Limb (tissue), 2 donors: ENCODE data around the gene ARHGAP12.
A peak's percentile ranks its signal among the peaks of the same experiment; 100 is the strongest.

Experiments used
- DNase-seq, 2 donors: peaks; one replicate each; pipeline ENCODE4 v3.0.0-alpha.2; 2016; ENCODE audit errors: extremely low spot score in 2 of 2

Gene ARHGAP12

DNA sequence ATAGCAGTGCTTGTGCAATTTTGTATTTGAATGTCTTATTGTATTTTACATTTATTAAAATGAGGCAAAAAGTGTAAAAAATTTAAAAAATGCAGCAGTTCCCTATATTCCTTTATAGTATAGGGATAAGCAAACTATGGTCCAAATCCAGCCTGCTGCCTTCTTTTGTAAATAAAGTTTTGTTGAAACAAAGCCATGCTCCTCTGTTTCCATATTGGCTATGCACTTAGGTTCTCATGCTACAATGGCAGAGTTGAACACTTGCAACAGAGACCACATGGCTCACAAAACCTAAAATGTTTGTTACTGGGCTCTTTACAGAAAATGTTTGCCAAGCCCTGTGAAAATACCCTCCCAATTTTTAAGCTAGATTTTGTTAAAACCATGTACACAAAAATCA is 50.1 kb downstream of the ARHGAP12 start:
- DNase-seq, result no peak

DNA sequence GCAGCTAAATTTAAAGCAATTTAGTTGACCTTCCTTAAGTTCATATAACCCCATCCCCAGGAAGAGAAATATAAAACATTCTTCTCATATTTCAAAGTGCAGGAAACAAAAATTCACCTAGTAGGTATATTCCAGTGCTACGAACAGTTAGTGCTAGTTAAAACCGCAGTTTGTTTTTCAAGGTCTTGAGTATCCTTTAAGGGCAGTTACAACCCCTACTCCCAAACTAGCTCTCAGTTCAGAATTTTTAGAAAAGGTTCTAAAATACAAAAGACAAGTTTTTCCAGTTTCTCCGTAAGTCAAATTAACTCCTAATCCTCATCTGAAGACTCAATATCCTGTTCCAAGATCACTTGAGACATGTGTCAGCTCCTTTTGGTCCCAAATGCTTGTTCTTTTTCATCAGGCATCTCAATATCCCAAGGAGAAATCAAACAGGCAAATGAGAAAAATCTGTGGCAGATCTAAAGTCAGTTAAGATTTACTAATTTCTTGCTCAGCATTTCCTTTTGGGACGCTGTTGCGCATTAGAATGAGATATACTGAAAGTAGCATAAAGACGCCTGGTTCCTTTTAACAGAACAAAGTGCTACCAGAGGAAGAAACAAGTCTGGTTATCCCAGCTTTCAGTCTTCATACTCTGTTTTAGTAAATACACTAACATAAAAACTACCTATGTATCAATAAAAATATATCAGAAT is 51.8 kb downstream of the ARHGAP12 start:
- no peak for DNase-seq

DNA sequence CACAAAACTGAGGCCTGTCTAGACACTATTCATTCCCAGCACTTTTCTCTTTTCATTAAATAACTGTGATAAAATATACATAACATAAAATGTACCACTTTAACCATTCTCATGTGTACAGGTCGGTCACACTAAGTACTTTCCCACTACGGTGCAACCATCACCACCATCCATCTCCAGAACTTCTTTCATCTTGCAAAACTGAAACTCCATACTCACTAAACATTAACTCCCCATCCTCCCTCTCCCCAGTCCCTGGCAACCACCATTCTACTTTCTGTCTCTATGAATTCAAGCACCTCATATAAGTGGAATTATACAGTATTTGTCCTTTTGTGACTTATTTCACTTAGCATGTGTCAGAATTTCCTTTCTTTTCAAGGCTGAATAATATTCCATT is 53.0 kb downstream of the ARHGAP12 start:
- no peak for DNase-seq

DNA sequence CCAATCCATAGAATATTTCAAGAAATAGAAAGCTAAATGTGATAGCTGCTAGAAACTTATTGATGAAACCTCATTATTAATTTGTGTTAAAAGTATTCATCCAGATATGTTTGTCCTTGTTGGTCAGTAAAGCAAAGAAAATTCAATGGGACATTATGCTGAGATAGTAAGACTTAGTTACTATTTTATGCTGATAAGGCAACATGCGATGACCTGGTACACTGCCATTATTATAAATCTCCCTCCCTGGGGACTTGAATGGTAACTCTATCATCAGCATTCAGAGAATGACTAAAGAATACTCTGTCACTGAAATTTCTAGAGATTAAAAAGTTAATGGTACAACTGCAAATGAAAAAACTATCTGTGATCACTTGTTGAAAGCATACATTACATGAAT is 54.9 kb downstream of the ARHGAP12 start:
- DNase-seq, result no peak

DNA sequence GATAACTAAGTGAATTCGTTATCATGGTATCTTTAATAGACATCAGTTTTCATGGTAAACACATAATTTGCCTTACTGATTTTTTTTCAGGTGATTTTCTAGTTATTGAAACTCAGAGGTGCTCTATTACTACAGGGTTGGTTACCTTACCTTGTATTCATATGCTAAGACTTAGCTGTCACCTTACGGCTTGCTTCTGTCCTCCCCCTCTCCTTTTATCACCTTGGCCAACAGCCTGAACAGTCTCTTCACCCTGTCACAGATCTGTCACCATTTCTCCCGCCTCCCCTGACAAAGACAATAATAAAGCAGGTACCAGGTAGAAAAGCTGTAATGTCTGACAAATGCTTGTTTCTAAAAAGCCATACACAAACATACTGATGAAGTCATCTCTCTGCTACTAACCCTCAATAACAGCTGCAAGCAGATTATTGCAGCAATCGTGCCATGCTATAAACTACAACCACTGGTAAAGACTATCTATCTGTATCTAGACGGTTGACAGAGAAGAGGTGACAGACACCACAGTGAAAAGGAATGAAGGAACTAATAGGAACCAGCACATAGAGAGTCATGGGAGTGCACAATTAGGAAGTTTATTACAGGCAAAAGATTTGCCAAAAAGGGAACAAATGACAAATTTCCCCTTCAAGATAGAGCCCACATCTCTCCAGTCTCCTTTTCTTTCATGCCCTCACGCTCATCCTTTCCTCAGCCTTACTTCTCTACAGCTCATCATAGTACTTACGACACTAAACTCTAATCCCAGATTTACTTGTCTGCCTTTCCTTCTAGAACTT is 57.2 kb downstream of the ARHGAP12 start:
- no peak for DNase-seq

DNA sequence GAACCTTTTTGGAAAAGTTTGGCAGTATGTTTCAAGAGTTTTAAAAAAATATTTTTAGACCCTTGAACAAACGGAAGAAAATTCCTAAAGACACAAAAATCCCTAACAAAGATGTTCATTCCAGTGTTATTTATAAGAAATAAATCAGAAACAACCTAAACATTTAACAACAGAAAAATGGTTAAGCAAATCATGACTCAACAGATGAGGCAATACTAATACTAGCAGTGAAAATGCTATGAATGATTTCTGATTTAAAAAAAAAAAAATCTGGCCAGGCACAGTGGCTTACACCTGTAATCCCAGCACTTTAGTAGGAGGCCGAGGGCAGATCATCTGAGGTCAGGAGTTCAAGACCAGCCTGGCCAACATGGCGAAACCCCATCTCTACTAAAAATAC is 61.0 kb downstream of the ARHGAP12 start:
- no peak for DNase-seq

DNA sequence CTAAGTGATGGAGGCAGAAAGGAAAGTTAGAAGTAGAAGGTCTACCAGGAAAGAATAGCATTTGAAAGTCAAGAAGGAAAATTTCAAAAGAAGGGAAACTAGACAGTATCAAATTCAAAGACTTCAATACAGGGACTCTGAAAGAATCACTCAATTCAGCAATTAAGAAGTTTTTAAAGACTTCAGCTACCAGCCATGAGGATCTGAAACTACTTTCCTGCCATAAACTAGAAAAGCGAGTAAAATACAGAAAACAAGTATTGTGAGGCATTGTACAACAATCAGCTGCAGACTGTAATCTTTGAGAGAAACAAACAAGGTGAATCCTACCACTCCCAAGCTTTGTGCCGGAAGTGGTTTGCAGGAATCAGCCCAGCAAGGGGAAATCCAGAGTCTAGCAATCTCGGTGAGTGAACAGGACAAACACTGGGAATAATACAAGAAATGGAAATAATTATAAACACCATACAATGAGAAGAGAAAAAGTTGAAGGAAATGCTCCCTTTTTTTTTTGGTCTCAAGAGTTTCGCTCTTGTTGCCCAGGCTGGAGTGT is 62.4 kb downstream of the ARHGAP12 start:
- no peak for DNase-seq

DNA sequence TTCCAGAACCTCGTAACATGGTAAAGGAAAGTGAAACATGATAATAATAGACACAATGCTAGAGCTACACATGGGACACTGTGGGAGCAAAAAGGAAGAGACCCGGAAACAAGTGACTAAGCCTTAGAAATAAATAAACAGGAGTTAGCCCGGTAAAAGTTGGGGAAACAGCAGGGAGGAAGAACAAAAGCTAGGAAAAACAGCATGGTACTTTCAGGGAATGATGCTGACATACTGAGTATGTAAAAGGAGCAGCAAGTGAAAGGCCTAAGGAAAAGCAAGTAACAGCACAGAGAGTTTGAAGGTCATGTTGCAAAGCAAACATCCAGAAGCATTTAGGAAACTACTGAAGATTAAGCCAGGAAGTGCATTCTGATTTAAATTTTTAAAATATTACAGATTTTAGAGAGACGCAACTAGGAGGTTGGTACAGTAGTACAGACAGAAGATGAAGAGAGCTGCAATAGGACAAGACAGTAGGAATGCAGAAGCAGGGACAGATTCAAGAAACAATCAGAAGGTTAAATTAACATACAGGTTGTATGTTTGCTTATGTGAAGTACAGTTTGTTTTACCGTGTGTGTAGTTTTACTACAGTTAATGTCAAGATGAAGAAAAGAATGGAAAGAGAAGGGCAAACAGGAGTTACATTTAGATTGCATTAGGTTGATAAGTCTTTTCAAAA is 63.7 kb downstream of the ARHGAP12 start:
- no peak for DNase-seq

DNA sequence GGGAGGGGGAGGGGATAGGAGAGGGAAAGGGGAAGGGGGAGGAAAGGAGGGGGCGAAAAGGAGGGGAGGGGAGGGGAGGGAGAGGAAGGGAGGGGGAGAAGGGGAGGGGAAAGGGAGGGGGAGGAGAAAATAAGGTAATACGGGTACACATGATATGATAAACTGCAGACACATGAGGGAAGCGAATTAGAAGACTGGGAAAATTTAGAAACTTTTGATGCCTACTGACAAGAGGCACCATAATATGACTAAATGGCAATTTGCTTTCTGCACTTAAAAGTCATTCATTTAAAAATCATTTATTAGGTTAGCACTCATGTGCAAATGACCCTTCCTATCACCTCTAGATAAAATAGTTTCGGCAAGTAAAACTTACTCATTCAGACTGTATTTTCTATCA is 73.6 kb downstream of the ARHGAP12 start:
- no peak for DNase-seq

DNA sequence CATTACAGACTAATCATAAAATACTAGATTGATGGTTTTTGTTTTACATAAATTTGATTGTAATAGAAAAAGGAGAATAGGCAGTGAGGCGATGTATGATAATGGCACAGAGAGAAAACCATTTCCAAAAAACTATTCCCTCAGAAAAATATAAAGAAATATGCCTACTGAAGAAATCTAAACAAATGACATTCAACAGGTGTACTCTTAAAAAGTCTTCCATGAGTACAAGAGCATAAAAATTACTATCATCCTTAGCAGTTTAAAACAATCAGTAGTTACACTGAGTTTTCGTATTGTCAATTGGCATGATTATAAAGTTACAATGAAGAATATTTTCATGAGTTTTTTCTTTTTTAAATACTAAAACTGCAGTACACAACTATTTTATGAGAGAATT is 75.0 kb downstream of the ARHGAP12 start:
- no peak for DNase-seq

DNA sequence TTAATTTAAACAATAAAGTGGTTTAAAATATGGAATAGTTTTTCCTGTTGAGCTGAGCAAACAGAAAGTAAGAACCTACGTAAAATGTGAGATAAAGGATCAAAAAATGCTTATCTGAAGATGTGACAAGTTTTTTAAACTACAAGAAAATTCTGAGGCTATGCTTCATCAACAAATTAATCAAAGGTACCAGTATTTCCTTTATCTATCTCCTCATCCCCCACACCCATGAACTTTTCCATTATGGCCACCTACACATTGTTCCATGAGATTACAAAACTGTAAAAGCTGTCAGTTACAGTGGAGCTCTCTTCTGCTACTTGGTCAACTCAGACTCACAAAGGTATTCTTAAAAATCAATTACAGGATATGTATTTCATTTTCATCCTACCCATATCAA is 77.4 kb downstream of the ARHGAP12 start:
- no peak for DNase-seq

DNA sequence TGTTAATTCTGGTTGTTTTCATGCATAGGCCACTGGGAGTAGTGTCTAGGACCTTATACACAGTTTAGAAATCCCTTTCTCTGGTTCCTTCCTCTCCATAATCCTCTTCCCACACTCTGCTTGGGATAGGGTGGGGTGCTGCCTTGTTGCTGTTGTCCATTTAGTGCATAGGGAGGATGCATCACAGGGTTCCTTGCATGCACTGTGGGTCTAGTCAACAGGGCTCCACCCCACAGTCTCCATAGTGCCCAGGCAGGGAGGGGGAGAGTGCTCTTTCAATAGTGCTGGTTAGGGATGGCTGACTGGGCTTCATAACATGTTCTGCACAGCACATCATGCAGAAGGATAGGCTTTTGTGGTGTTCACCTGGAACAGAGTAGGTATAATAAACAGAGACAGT is 81.1 kb downstream of the ARHGAP12 start:
- DNase-seq, result no peak

DNA sequence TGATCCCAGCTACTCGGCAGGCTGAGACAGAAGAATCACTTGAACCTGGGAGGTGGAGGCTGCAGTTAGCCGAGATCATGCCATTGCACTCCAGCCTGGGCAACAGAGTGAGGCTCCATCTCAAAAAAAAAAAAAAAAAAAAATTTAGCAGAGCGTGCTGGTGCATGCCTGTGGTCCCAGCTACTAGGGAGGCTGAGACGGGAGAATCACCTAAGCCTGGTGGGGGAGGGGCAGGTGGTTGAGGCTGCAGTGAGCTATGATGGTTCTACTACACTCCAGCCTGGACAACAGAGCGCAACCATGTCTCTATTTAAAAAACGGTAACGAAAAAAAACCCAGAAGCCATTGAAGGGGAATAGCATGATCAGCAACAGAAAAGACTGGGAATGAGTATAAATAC is 89.9 kb downstream of the ARHGAP12 start:
- no peak for DNase-seq

DNA sequence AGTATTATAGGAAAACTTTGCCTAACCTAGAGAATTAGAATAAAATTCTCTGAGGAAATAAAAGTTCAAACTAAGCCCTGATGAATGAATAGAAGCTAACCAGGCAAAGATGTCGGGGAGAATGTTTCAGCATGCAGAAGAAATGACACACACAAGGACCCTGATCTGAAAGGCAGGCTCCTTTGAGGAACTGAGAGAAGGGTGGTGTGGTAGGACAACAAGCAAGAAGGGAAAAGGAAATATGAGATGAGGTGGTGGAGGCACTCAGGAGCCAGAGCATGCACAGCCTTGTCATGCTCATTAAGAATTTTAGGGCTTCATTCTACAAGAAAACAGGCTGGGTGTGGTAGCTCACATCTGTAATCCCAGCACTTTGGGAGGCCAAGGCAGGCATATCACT is 90.6 kb downstream of the ARHGAP12 start:
- no peak for DNase-seq

DNA sequence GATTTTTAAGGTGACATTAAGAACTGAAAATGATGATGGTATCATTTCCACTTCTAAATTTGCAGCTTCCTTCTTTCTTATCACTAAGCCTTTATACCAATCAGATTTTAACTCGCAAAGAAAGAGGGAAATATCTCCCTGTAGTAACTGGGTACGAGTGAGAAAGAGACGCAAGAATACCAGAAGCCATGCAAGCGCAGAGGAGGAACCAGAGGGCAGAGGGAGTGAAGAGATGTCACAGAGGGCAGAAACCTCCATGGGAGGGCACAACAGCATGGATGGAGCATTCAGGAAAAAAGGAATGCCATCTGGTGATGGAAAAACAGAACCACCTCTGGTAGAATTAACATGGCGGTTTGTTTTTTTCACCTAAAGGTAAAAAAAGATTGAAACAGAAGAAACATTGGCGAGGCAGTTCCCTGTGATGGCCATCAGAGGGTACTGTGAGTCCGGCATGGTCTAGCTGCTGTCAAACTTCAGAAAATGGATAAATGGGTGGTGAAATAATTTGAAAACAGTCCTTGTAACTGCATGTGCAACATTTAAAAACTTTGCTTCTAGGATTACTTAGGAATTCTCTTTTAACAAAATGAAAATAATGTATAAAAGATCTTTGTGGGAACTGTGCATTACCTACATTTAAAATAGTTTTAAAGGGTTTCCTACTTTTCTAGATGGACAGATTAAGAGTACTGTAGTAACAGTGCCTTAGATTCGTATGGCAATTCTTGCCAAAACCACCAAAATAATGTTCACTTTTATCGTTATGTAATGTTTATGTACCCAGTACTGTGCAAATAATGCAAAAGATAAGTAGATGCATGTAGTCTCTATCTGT is 91.8 kb downstream of the ARHGAP12 start:
- DNase-seq, result no peak

DNA sequence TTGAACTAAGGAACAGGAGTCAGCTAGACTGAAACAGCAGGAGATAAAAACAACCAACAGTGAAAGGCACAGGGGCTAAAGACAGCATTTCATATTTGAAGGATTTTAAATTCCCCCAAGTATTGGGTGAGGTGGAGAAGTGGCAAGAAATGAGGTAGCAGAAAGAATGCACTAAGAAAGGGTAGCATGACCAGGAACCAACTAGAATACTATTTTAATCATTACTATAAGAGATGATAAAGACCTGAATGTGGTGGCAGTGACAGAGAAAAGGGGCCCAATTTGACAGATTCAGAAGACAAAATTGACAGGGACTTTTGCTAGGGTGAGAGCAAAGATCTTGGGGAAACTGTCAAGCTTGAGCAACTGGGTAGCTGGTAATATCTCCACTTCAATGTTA is 94.9 kb downstream of the ARHGAP12 start:
- no peak for DNase-seq

DNA sequence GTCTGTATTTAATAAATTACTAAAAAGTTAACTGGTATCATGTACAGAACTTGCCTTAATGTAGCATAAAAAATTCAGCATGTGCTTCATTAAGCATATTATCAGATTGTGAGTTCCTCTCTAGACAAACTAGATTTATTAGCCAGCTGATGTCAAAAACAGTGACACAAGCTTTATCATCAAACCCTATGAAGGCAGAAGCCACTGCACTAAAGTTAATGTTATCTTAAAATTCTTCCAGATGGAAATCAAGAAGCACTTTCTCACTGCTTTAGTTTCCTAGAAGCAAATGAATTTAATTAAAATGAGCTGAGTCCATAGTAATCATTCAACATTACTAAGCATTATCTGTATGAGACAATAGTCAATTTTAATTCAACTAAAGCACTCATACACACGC is 96.4 kb downstream of the ARHGAP12 start:
- DNase-seq, result no peak

DNA sequence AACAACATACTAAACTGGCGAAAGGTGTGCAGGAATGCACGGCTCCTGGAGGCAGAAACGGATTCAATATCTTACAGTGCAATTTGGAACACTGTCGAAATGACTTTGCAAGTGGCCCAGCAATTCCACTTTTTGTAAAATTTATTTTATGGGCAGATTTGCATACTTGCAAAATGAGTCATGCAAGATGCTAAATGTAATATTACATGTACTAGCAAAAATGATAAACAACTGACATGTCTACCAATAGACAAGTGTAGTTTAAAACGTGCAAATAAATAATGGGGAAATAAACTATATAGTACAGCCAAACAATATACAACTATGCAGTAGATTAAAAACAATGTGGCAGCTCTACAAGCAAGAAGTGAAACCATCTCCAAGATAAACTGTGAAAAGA is 97.7 kb downstream of the ARHGAP12 start:
- no peak for DNase-seq

DNA sequence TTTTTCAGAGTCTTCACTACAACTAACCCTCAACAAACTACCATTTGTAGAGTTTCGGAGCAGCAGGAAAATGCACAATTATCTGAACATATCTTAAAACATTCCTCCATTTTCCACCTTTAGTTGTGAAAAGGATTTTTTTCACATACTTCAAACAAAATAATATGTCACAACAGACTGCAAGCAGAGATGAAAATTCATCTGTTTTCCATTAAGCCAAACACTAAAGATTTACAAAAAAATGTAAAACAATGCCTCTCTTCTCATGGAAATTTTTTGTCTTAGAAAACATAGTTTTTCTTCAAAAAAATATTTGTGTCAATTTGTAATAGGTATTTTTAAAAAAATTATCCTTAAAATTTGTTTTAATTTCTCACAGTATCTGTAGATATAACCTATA is 98.9 kb downstream of the ARHGAP12 start:
- no peak for DNase-seq

DNA sequence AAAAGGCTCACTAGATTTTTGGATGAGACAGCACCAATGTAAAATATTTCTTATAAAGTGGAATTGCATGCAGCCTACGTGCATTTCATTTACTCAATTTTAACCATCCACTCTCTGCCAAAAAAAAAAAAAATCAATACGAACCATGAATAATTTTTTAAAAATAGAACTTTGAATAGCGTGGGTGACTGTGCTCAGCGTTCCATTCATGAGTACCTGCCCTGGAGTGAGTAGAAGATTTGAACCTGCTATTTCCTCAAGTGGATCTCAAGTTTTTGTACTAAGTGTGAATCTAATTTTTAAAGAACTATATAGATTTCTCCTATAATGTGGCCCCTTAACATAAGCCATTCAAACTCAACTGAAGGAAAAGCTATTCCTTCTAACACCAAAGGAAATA is 105.3 kb downstream of the ARHGAP12 start:
- no peak for DNase-seq

DNA sequence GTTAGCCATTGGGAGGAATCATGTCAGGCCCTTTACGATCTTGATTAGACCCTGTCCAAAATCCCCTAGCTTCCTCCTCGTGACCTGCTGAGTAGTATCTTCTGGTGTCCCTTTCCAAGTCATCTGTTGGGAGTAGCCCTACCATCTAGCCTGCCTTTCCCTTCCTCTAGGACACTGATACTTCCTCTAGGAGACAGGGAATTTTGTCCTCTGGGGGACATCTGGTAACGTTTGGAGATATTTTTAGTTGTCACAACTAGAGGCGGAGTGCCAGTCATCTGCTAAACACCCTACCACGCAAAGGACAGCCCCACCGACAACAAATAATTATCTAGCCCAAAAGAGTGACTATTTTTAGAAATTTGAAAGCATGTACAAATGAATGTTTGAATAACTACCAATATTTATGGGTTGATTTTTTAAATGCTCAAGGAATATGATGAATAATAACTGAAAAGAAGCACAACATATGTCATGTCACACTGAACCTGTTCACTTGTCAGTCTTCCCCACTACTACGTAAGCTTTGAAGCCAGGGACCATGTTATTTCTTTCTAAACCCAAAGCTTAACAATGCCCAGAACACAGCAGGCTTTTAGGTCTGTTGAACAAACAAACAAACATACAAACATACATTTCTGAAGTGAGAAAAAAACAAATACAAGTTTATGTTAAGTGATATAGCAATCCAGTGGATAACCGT is 105.9 kb downstream of the ARHGAP12 start:
- peak in 1 of 2 donors; percentile 31 for DNase-seq
